AG04449 (cell line): Measurements from ENCODE around the gene MMP17.

Source experiments
- CTCF ChIA-PET: fragments of 350-600 bp; formaldehyde crosslinking; extraction: SDS; loops from one replicate; lab custom pipeline; 2021; ENCODE audit warnings: antibody characterized with exemption; lab: Yijun Ruan, JAX
- POLR2A ChIA-PET: fragments of 400-600, 350-600 bp; formaldehyde crosslinking; extraction: SDS; loops from one replicate; lab custom pipeline; 2020; ENCODE audit warnings: antibody characterized with exemption, inconsistent platforms; lab: Yijun Ruan, JAX
- DNase-seq: peaks from one replicate; pipeline ENCODE4 v3.0.0-alpha.2; 2010; ENCODE audit warnings: low read depth, low spot score
- H3K4me3 ChIP-seq: 2 replicates; pipeline ENCODE4 v1.5.1; 2011; ENCODE audit warnings: low read depth, mild to moderate bottlenecking, control low read depth, low read length
- TF ChIP-seq, protein P1 (sequence below): IDR thresholded peaks from one replicate; pipeline ENCODE4 v1.5.1; 2011; ENCODE audit warnings: mild to moderate bottlenecking, moderate library complexity, low read length, control low read depth, inconsistent platforms; ENCODE audit not compliant: insufficient read depth; ENCODE audit errors: missing control alignments

Gene MMP17

GRCh38 chr12:131785763-131786330, 42.3 kb upstream of the MMP17 start:
- no peak overlapping the region for H3K4me3 ChIP-seq
- POLR2A ChIA-PET: no interaction called here
- CTCF ChIA-PET: no interaction called here
- DNase-seq: no peak
- TF ChIP-seq, protein P1, sequence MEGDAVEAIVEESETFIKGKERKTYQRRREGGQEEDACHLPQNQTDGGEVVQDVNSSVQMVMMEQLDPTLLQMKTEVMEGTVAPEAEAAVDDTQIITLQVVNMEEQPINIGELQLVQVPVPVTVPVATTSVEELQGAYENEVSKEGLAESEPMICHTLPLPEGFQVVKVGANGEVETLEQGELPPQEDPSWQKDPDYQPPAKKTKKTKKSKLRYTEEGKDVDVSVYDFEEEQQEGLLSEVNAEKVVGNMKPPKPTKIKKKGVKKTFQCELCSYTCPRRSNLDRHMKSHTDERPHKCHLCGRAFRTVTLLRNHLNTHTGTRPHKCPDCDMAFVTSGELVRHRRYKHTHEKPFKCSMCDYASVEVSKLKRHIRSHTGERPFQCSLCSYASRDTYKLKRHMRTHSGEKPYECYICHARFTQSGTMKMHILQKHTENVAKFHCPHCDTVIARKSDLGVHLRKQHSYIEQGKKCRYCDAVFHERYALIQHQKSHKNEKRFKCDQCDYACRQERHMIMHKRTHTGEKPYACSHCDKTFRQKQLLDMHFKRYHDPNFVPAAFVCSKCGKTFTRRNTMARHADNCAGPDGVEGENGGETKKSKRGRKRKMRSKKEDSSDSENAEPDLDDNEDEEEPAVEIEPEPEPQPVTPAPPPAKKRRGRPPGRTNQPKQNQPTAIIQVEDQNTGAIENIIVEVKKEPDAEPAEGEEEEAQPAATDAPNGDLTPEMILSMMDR: no peak

- no peak overlapping the region for H3K4me3 ChIP-seq
- ChIA-PET POLR2A (no interaction called here), CTCF (no interaction called here)
- no peak for DNase-seq
- TF ChIP-seq, protein P1: no peak
These were observed 41.9 kb upstream of the MMP17 start for GRCh38 chr12:131786331-131786730.

GRCh38 chr12:131787143-131787660, 41.0 kb upstream of the MMP17 start:
- POLR2A ChIA-PET: no interaction called here
- CTCF ChIA-PET: no interaction called here
- DNase-seq: no peak
- H3K4me3 ChIP-seq: no peak overlapping the region
- TF ChIP-seq, protein P1: no peak

- ChIA-PET POLR2A (no interaction called here), CTCF (no interaction called here)
- TF ChIP-seq, protein P1: no peak
- no peak overlapping the region for H3K4me3 ChIP-seq
- DNase-seq: no peak
These were observed 40.1 kb upstream of the MMP17 start for GRCh38 chr12:131788070-131788469.

DNA sequence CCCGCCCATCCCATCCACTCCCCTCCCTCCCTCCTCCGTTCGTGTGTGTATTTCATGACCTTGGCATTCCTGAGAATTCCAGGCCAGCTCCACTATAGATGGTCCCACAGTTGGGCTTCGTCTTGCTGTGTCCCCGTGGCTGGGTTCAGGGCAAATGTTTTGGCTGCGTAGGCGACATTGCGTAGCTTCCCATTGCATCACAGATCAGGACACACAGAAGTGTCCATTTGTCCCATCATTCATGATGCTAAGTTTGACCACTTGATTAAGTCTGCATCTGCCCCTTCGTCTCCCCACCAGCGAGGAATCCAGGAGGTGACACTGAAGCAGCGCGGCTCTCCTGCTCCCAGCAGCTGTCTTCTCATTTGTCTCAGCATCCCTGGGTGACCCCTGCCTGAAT, 38.6 kb upstream of the MMP17 start:
- TF ChIP-seq, protein P1: no peak
- POLR2A ChIA-PET: no interaction called here
- no peak for DNase-seq
- H3K4me3 ChIP-seq: no peak overlapping the region
- CTCF ChIA-PET: no interaction called here

- no peak overlapping the region for H3K4me3 ChIP-seq
- DNase-seq: no peak
These were observed 34.8 kb upstream of the MMP17 start for GRCh38 chr12:131793243-131794022.

More at GRCh38 chr12:131793243-131794022, 34.8 kb upstream of the MMP17 start:
- POLR2A ChIA-PET: no interaction called here
- CTCF ChIA-PET: interaction anchor here (1.1 kb wide), 1 partner anchor 9 kb away, joined by 3 read pairs; no protein-coding TSS in a partner anchor
- TF ChIP-seq, protein P1: no peak
